Measurements from ENCODE around the gene CLC.

CLC gene

GRCh38 chr19:39738814-39739213 lies 985 bp upstream of the CLC start:
- H3K36me3 ChIP-seq (replicated peaks; ENCODE audit: low read depth, low read length) = no peaks in the 10 kb centered on the region
- no peak overlapping the region for H3K9ac ChIP-seq (ENCODE audit: low read length)
- no peak overlapping the region for H3K27ac ChIP-seq (ENCODE audit: low read length)
- H3K27me3 ChIP-seq (ENCODE audit: low read depth, low read length) = peaks cover 21% of the 10 kb centered on the region
- H3K4me2 ChIP-seq (ENCODE audit: low read length) = no peak overlapping the region
- 0 out of 2 replicates have a peak, but pooled peaks cover 3% of the 10 kb centered on the region for H4K20me1 ChIP-seq (ENCODE audit: insufficient read depth, low read length)
- H3K9me3 ChIP-seq (ENCODE audit: insufficient read depth, low read length) = no peaks in the 10 kb centered on the region
- no peak overlapping the region for H3K4me3 ChIP-seq (ENCODE audit: low read length)
- H3K4me1 ChIP-seq (ENCODE audit: low read length) = no peaks in the 10 kb centered on the region
- H2AFZ ChIP-seq (ENCODE audit: low read depth, low read length) = no peak overlapping the region
- H3K79me2 ChIP-seq (ENCODE audit: low read length) = no peaks in the 10 kb centered on the region
- TF ChIP-seq CTCF (IDR thresholded peaks at IDR 0.05; ENCODE audit: low read depth, low read length) = no peak
- TF ChIP-seq EZH2phosphoT487 (IDR thresholded peaks at IDR 0.05; ENCODE audit: low read depth) = no peak

- H3K4me3 ChIP-seq (ENCODE audit: low read length) = no peak overlapping the region
Observed at GRCh38 chr19:39737351-39737750, 478 bp downstream of the CLC start.

GRCh38 chr19:39736088-39736487 lies 1.7 kb downstream of the CLC start:
- no peaks in the 10 kb centered on the region for H3K36me3 ChIP-seq (replicated peaks; ENCODE audit: low read depth, low read length)
- no peak overlapping the region for H2AFZ ChIP-seq (ENCODE audit: low read depth, low read length)
- H3K79me2 ChIP-seq (ENCODE audit: low read length) = no peaks in the 10 kb centered on the region
- H3K4me3 ChIP-seq (ENCODE audit: low read length) = no peak overlapping the region
- H3K9ac ChIP-seq (ENCODE audit: low read length) = no peak overlapping the region
- peaks cover 24% of the 10 kb centered on the region for H3K27me3 ChIP-seq (ENCODE audit: low read depth, low read length)
- H3K4me1 ChIP-seq (ENCODE audit: low read length) = no peaks in the 10 kb centered on the region
- TF ChIP-seq EZH2phosphoT487 (IDR thresholded peaks at IDR 0.05; ENCODE audit: low read depth) (no peak), CTCF (IDR thresholded peaks at IDR 0.05; ENCODE audit: low read depth, low read length) (no peak)
- H4K20me1 ChIP-seq (ENCODE audit: insufficient read depth, low read length) = 0 out of 2 replicates have a peak, but pooled peaks cover 3% of the 10 kb centered on the region
- no peaks in the 10 kb centered on the region for H3K9me3 ChIP-seq (ENCODE audit: insufficient read depth, low read length)
- H3K27ac ChIP-seq (ENCODE audit: low read length) = no peak overlapping the region
- H3K4me2 ChIP-seq (ENCODE audit: low read length) = no peak overlapping the region

More at GRCh38 chr19:39737351-39737750, 478 bp downstream of the CLC start:
- H3K4me1 ChIP-seq (ENCODE audit: low read length) = no peaks in the 10 kb centered on the region
- no peaks in the 10 kb centered on the region for H3K9me3 ChIP-seq (ENCODE audit: insufficient read depth, low read length)
- H3K4me2 ChIP-seq (ENCODE audit: low read length) = no peak overlapping the region
- peaks cover 18% of the 10 kb centered on the region for H3K27me3 ChIP-seq (ENCODE audit: low read depth, low read length)
- H3K9ac ChIP-seq (ENCODE audit: low read length) = no peak overlapping the region
- H2AFZ ChIP-seq (ENCODE audit: low read depth, low read length) = no peak overlapping the region
- H3K36me3 ChIP-seq (replicated peaks; ENCODE audit: low read depth, low read length) = no peaks in the 10 kb centered on the region
- no peak for TF ChIP-seq EZH2phosphoT487 (IDR thresholded peaks at IDR 0.05; ENCODE audit: low read depth)
- no peak for TF ChIP-seq CTCF (IDR thresholded peaks at IDR 0.05; ENCODE audit: low read depth, low read length)
- no peaks in the 10 kb centered on the region for H3K79me2 ChIP-seq (ENCODE audit: low read length)
- no peak overlapping the region for H3K27ac ChIP-seq (ENCODE audit: low read length)
- 0 out of 2 replicates have a peak, but pooled peaks cover 3% of the 10 kb centered on the region for H4K20me1 ChIP-seq (ENCODE audit: insufficient read depth, low read length)

- Histone ChIP-seq H3K27ac (ENCODE audit: low read length) (no peak overlapping the region), H3K4me2 (ENCODE audit: low read length) (no peak overlapping the region), H3K27me3 (ENCODE audit: low read depth, low read length) (peaks cover 24% of the 10 kb centered on the region), H2AFZ (ENCODE audit: low read depth, low read length) (no peak overlapping the region), H3K79me2 (ENCODE audit: low read length) (no peaks in the 10 kb centered on the region), H3K4me1 (ENCODE audit: low read length) (no peaks in the 10 kb centered on the region), H3K36me3 (replicated peaks; ENCODE audit: low read depth, low read length) (no peaks in the 10 kb centered on the region), H3K9me3 (ENCODE audit: insufficient read depth, low read length) (no peaks in the 10 kb centered on the region), H3K9ac (ENCODE audit: low read length) (no peak overlapping the region), H3K4me3 (ENCODE audit: low read length) (no peak overlapping the region), H4K20me1 (ENCODE audit: insufficient read depth, low read length) (0 out of 2 replicates have a peak, but pooled peaks cover 3% of the 10 kb centered on the region)
- no peak for TF ChIP-seq EZH2phosphoT487 (IDR thresholded peaks at IDR 0.05; ENCODE audit: low read depth)
- TF ChIP-seq CTCF (IDR thresholded peaks at IDR 0.05; ENCODE audit: low read depth, low read length) = no peak
Observed at GRCh38 chr19:39735688-39736087, 2.1 kb downstream of the CLC start.
